ENCODE measurements around the gene IFNA5.

The IFNA5 gene

DNA sequence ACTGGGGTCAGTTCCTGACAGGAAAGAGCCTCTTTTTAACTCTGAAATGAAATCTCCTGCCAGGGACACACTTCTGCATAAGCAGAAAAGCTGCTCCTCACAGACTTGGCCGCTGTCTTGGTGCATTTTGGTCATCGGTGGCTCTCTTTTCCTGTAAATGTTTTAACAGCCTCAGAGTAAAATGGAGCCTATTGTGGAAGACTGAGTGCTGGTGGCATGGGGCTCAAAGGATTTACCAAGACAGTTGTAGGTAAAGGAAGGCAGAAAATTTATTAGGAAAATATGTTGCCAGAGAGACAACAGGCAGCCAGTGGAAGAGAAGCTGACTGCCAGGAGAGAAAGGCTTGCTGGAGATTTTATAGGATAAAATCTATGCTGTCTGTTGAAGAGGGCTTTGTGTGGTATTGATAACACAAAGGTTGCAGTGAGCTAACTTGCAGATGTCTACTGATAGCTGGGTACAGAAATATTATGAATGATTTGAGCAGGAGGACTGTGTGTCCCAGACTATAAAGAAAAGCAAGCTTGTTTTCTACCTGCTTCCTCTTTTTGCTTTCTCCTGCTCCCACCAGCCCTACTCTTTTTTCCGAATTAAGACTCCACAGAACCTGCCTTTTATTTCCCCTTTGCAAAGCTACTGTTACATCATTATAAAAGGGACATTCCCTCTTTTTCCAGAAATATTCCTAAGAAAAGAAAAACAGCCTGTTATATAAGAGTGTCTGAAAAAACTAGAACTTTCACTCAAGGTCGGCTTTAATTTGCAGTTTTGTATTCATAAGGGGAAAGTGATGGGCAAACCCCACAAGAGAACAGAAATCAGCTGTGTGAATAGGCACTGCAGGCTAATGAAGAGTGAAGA lies 37.4 kb downstream of the IFNA5 start:
- no peak for FAIRE-seq
- DNase-seq (ENCODE audit: insufficient read length, low spot score), result no peak
- no peak for TF ChIP-seq POLR2A (IDR thresholded peaks at IDR 0.05; ENCODE audit: low read depth, low read length)

DNA sequence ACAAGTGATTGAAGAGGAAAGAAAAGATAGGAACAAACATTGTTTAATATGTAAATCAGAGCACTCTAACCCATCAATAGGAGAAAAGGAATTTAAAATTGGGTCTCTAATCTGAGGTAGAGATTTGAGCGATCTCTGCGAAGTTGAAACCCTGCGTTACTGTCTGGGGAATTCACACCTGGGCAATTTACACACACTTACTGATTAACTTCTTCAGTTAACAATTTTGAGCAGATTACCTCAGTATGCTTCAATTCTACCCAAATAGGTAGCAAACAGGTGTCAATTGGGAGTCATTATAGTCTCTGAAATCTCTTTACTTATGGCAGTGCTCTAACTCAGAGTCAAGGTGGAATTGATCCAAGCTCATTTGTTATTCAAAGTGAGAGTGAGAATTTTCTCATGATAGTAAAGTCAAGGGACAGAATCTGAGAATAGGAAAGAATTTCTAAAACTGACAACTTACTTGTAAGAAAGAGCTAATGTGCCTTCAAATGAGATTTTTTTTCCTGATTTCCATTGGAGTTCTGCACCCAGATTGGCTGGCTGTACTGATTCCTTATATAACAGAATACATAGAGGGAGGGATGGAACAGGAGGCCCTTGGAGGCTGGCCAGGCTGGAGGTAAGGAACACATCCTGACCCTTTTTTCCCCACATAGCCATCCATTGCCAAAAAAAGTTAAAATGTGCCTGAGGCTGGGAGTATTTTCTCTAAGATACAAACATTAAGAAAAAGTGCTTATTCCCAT lies 38.2 kb downstream of the IFNA5 start:
- no peak for TF ChIP-seq POLR2A (IDR thresholded peaks at IDR 0.05; ENCODE audit: low read depth, low read length)
- DNase-seq (ENCODE audit: insufficient read length, low spot score) (no peak), FAIRE-seq (no peak)

DNA sequence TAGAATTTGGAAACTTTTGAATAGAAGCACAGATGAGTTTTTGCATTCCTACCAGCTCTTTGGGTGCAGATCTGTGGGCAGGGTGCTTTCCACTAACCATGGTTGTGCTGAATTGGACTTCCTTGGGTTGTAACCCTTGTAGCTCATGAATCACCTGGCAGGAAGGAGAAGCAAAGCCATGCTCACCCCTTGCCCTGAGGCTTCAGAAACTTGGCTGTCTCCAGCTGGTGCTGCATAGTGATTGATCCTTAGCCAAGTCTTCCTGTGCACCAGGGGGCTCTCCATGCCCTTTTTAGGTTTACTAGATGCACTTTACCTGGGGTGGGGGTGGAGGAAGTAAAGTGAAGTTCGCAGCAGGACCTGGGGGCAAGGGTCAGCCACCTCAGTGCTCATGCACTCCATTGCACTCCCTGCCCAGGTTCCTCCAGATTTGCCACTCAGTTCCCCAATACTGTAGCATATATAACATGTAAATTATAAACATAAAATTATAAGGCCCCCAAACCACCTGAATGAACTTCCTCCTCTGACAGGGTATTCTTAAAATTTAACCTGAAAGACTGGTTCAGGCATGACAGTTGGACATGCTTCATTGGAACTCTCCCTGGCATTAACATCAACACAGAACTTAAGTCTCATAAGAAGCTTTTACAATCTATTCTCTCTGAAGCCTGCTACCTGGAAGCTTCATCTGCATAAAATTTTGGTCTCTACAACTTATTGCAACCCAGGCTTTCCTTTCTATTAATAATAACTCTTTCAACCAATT lies 39.5 kb downstream of the IFNA5 start:
- DNase-seq (ENCODE audit: insufficient read length, low spot score), result no peak
- FAIRE-seq, result no peak
- no peak for TF ChIP-seq POLR2A (IDR thresholded peaks at IDR 0.05; ENCODE audit: low read depth, low read length)

DNA sequence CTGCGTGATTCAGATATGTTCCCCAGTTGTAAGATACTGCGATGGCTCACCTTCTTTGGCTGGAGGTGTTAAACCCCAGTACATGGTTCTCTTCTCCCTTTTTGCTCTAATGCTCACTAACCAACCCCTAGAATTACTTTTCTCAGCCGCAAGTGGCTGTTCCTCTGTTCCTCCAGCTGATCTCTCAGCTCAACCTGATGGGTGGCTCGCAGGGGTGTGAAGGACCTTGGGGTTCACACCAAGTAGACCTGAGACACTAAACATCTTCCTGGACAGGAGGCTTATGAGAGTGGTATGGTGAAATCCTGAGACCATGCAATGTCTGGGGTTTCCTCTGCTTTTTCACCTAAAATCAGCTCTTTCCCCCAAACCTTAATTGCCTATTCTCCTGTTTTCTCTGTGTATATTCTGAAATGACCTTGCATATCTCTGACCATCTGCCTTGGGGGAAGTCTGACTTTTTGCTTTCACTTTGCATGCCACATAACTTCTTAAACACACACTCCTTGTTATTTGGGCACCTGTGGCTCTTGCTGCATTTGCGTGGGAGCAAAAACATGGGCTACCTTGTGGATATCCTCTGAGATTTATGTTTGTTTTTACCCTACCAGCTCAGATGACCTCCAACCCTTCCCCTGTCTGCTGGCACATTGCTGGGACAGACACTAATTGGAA lies 49.4 kb downstream of the IFNA5 start:
- no peak for TF ChIP-seq POLR2A (IDR thresholded peaks at IDR 0.05; ENCODE audit: low read depth, low read length)
- FAIRE-seq (no peak), DNase-seq (ENCODE audit: insufficient read length, low spot score) (no peak)

Measured in H54 (cell line).